HepG2 (cell line): Measurements from ENCODE around the gene APOL4. TPM values are rescaled to one million over a fixed set of nuclear protein-coding genes. Genes with fewer than 3 reads are reported as not detected.

Experiments used
- ARID2 ChIP-seq: sonication (generic); formaldehyde crosslinking; IDR thresholded peaks from 2 replicates; pipeline ENCODE4 v1.8.1; 2022; ENCODE audit warnings: mild to moderate bottlenecking, missing genetic modification reagents, borderline replicate concordance
- FOXO1 ChIP-seq: sonication (generic); formaldehyde crosslinking; IDR thresholded peaks from 2 replicates; pipeline ENCODE4 v1.4.0; 2020; ENCODE audit warnings: missing genetic modification reagents
- HNF4A ChIP-seq: sonication (generic); formaldehyde crosslinking; IDR thresholded peaks from 2 replicates; pipeline ENCODE4 v1.4.0; 2020; ENCODE audit warnings: missing genetic modification reagents
- NR2F6 ChIP-seq, 2 experiments: IDR thresholded peaks; 2 replicates each; pipeline ENCODE4 v1.6.1; 2016; ENCODE audit warnings: antibody characterized with exemption in 1 of 2, mild to moderate bottlenecking in 1 of 2
- PCBP1 ChIP-seq: fragments of 200-400 bp; formaldehyde crosslinking; IDR thresholded peaks from 2 replicates; pipeline ENCODE4 v1.6.1; 2017; ENCODE audit warnings: mild to moderate bottlenecking, low read depth, low read length, borderline replicate concordance
- ZBTB1 ChIP-seq: sonication (generic); formaldehyde crosslinking; IDR thresholded peaks from 2 replicates; pipeline ENCODE4 v1.4.0; 2020; ENCODE audit warnings: missing genetic modification reagents, borderline replicate concordance
- ZFX ChIP-seq: sonication (generic); formaldehyde crosslinking; IDR thresholded peaks from 2 replicates; pipeline ENCODE4 v1.4.0; 2020; ENCODE audit warnings: mild to moderate bottlenecking, low read depth, missing genetic modification reagents, moderate library complexity
- ZNF609 ChIP-seq: sonication (generic); formaldehyde crosslinking; IDR thresholded peaks from 2 replicates; pipeline ENCODE4 v1.4.0; 2020; ENCODE audit warnings: mild to moderate bottlenecking, missing genetic modification reagents, borderline replicate concordance
- polyA plus RNA-seq, 8 experiments: library from polyadenylated mRNA; depleted of rRNA in 3 of 8; stranded (reverse) in 7 of 8; unstranded in 1 of 8; fragments of >200 nt; fragmentation: Illumina TruSeq in 4 of 8; extraction: Trizol in 4 of 8; gene quantifications; 2 replicates each; pipeline versions ENCODE4 v1.2.1 to v1.2.3, GENCODE V29; 2011 to 2016; ENCODE audit warnings: low read depth in 4 of 8, missing spikeins in 1 of 8, mixed read lengths in 1 of 8; ENCODE audit not compliant: insufficient read depth in 1 of 8
- total RNA-seq, 5 experiments: library from RNA; depleted of rRNA; stranded (reverse); fragments of >200 nt; fragmentation: Illumina TruSeq; extraction: Trizol; gene quantifications; 2 replicates each; pipeline ENCODE4 v1.2.3, GENCODE V29; 2016; ENCODE audit warnings: low read depth in 1 of 5
- TF ChIP-seq, protein P1 (sequence below): sonication (generic); formaldehyde crosslinking; IDR thresholded peaks from 2 replicates; pipeline ENCODE4 v1.5.0; 2020; ENCODE audit warnings: mild to moderate bottlenecking, missing genetic modification reagents, borderline replicate concordance
- TF ChIP-seq, protein P2 (sequence below): sonication (generic); formaldehyde crosslinking; IDR thresholded peaks from 2 replicates; pipeline ENCODE4 v1.8.1; 2023; ENCODE audit warnings: missing genetic modification reagents, mild to moderate bottlenecking, borderline replicate concordance

The APOL4 gene
- total and polyA plus RNA-seq, 2 of the 13 experiments (the other 11 are each of a cell fraction or from before 2014, with no cell fraction given), result 0.77 to 2.8 TPM

DNA sequence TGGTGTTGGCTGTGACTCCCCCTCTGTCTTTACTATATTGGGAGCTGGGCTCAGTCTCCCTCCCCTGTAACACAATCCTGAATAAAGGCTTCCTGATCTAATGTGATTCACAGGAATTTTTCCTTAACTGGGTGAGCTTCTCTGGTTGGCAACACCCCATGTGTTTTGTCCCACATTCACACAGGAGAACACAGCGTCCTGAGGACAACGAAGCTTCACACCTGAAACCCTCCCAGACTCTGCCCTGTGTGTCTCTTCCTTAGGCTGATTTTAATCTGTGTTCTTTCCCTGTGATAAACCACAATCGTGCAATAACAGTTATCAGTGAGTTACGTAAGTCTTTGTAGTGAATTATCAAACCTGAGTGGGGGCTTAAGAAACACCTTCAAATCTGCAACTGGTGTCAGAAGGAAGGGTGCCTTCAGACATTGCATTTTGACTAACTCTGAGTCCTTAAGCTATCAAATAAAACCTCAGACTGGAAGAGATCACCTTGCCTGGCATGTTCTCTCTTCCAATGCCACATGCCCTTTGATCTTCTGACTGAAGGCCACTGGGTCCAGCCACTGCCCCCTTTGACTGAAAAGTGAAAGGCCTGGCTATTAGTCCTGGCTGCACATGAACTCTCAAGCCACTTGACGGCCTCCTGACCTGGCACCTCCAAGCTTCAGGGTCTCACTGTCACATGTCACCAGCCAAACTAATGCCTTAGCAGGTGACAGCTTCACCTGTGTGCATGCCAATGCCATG lies 58.4 kb downstream of the APOL4 start (continued):
- TF ChIP-seq, protein P1, sequence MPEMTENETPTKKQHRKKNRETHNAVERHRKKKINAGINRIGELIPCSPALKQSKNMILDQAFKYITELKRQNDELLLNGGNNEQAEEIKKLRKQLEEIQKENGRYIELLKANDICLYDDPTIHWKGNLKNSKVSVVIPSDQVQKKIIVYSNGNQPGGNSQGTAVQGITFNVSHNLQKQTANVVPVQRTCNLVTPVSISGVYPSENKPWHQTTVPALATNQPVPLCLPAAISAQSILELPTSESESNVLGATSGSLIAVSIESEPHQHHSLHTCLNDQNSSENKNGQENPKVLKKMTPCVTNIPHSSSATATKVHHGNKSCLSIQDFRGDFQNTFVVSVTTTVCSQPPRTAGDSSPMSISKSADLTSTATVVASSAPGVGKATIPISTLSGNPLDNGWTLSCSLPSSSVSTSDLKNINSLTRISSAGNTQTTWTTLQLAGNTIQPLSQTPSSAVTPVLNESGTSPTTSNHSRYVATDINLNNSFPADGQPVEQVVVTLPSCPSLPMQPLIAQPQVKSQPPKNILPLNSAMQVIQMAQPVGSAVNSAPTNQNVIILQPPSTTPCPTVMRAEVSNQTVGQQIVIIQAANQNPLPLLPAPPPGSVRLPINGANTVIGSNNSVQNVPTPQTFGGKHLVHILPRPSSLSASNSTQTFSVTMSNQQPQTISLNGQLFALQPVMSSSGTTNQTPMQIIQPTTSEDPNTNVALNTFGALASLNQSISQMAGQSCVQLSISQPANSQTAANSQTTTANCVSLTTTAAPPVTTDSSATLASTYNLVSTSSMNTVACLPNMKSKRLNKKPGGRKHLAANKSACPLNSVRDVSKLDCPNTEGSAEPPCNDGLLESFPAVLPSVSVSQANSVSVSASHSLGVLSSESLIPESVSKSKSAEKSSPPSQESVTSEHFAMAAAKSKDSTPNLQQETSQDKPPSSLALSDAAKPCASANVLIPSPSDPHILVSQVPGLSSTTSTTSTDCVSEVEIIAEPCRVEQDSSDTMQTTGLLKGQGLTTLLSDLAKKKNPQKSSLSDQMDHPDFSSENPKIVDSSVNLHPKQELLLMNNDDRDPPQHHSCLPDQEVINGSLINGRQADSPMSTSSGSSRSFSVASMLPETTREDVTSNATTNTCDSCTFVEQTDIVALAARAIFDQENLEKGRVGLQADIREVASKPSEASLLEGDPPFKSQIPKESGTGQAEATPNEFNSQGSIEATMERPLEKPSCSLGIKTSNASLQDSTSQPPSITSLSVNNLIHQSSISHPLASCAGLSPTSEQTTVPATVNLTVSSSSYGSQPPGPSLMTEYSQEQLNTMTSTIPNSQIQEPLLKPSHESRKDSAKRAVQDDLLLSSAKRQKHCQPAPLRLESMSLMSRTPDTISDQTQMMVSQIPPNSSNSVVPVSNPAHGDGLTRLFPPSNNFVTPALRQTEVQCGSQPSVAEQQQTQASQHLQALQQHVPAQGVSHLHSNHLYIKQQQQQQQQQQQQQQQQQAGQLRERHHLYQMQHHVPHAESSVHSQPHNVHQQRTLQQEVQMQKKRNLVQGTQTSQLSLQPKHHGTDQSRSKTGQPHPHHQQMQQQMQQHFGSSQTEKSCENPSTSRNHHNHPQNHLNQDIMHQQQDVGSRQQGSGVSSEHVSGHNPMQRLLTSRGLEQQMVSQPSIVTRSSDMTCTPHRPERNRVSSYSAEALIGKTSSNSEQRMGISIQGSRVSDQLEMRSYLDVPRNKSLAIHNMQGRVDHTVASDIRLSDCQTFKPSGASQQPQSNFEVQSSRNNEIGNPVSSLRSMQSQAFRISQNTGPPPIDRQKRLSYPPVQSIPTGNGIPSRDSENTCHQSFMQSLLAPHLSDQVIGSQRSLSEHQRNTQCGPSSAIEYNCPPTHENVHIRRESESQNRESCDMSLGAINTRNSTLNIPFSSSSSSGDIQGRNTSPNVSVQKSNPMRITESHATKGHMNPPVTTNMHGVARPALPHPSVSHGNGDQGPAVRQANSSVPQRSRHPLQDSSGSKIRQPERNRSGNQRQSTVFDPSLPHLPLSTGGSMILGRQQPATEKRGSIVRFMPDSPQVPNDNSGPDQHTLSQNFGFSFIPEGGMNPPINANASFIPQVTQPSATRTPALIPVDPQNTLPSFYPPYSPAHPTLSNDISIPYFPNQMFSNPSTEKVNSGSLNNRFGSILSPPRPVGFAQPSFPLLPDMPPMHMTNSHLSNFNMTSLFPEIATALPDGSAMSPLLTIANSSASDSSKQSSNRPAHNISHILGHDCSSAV (CRISPR knock-in tag), result no peak
- TF ChIP-seq PCBP1 (no peak), ZNF609 (CRISPR knock-in tag) (no peak), ZFX (CRISPR knock-in tag) (0 out of 2 replicates have a peak, but pooled peaks have one; percentile 20), FOXO1 (no peak), ARID2 (CRISPR knock-in tag) (no peak), HNF4A (peak; percentile 88), NR2F6 (IDR thresholded peaks at IDR 0.05) (no peak), NR2F6 (CRISPR knock-in tag; IDR thresholded peaks at IDR 0.05) (peak; percentile 39; the same call in 1 of the 2 replicates), ZBTB1 (CRISPR knock-in tag) (no peak)
- TF ChIP-seq, protein P2, sequence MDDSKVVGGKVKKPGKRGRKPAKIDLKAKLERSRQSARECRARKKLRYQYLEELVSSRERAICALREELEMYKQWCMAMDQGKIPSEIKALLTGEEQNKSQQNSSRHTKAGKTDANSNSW (CRISPR knock-in tag), result no peak
